RWPE2 (cell line): ENCODE measurements around the gene NUDT21.
A peak's percentile ranks its signal among the peaks of the same experiment; 100 is the strongest.
"Not testable (repeated sequence)": the region's sequence is repeated elsewhere in the genome, so short reads cannot be mapped to it uniquely, and the experiment has no call there.

Experiments used
- ATAC-seq: fragments of 200-7000 bp; cut with Tn5 transposase; 3 replicates; pipeline ENCODE4 v1.9.1; 2021; ENCODE audit warnings: low read depth
- DNase-seq: peaks from one replicate; pipeline ENCODE4 v3.0.0-alpha.2; 2020; ENCODE audit warnings: low spot score
- H3K27ac ChIP-seq: fragments of 450-650 bp; 2 replicates; pipeline ENCODE4 v1.5.1; 2017; ENCODE audit warnings: mild to moderate bottlenecking; ENCODE audit not compliant: poor library complexity, severe bottlenecking
- H3K27me3 ChIP-seq: fragments of 250-450 bp; sonication (Bioruptor Pico); 2 replicates; pipeline ENCODE4 v1.5.1; 2021; ENCODE audit warnings: mild to moderate bottlenecking, moderate library complexity; ENCODE audit not compliant: insufficient read depth, poor library complexity, severe bottlenecking
- H3K36me3 ChIP-seq: fragments of 250-450 bp; sonication (Bioruptor Pico); 2 replicates; pipeline ENCODE4 v1.5.1; 2020; ENCODE audit warnings: low read depth, mild to moderate bottlenecking, moderate library complexity
- H3K4me1 ChIP-seq: fragments of 250-450 bp; sonication (Bioruptor Pico); 2 replicates; pipeline ENCODE4 v1.5.1; 2021; ENCODE audit warnings: mild to moderate bottlenecking, moderate library complexity; ENCODE audit not compliant: insufficient read depth, poor library complexity, severe bottlenecking
- H3K4me3 ChIP-seq: fragments of 250-450 bp; sonication (Bioruptor Pico); 2 replicates; pipeline ENCODE4 v1.5.1; 2021; ENCODE audit warnings: mild to moderate bottlenecking, moderate library complexity; ENCODE audit not compliant: severe bottlenecking
- H3K9me3 ChIP-seq: fragments of 250-450 bp; sonication (Bioruptor Pico); 2 replicates; pipeline ENCODE4 v1.5.1; 2021; ENCODE audit warnings: mild to moderate bottlenecking, moderate library complexity; ENCODE audit not compliant: severe bottlenecking
- TF ChIP-seq, protein P1 (sequence below): fragments of 450-650 bp; IDR thresholded peaks from one replicate; pipeline ENCODE4 v1.5.1; 2017; ENCODE audit warnings: mild to moderate bottlenecking, moderate library complexity; ENCODE audit not compliant: poor library complexity, severe bottlenecking

NUDT21 gene

DNA sequence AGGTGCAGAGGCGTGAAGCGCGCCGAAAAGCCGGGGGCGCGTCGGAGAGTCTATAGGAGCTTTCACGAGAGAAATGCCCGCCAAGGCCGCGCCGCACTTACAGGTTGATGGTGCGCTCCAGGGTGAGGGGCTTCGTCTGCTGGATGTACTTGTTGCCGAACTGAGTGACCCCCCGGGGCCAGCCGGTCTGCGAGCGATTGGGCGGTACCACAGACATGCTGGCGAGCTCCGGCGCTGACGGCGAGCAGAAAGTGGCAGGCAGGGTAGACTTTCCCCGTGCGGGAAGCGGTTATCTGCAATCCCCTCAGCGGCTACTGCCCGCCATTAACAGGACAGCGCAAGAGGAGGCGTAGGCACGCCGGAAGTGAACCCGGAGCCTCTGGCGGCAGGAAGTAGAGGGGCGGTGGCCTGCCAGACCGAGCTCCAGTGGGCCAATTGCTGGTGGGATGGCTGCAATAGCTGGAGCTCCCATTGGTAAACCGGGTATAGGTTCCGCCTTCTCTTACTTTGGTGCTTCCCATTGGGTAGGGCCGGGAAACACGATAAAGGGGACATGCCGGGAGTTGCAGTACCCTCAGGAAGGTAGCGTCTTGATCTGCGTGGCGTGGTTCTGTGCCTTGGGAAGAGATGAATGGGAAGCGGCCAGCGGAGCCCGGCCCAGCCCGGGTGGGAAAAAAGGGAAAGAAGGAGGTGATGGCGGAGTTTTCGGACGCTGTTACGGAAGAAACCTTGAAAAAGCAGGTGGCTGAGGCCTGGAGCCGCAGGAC, at the start of gene NUDT21, which contains the start of gene OGFOD1:
NUDT21 (minus strand) TSS at position 347 of the 767 bp plus-strand sequence; CDS start at position 217, 130 bp downstream.
OGFOD1 (plus strand) TSS at position 569 of the 767 bp plus-strand sequence; CDS start at position 628, 59 bp downstream.
- peaks cover 19% of the 10 kb centered on the region for H3K4me1 ChIP-seq
- peak within 1 kb of the TSS; percentile 43 for H3K27ac ChIP-seq
- peak; percentile 98 for ATAC-seq
- peak; percentile 96 for DNase-seq
- H3K27me3 ChIP-seq, result no peaks in the 10 kb centered on the region
- H3K4me3 ChIP-seq, result peak within 1 kb of the TSS; percentile 86
- H3K9me3 ChIP-seq, result no peaks in the 10 kb centered on the region
- H3K36me3 ChIP-seq, result peaks cover 51% of the 10 kb centered on the region
- TF ChIP-seq, protein P1, sequence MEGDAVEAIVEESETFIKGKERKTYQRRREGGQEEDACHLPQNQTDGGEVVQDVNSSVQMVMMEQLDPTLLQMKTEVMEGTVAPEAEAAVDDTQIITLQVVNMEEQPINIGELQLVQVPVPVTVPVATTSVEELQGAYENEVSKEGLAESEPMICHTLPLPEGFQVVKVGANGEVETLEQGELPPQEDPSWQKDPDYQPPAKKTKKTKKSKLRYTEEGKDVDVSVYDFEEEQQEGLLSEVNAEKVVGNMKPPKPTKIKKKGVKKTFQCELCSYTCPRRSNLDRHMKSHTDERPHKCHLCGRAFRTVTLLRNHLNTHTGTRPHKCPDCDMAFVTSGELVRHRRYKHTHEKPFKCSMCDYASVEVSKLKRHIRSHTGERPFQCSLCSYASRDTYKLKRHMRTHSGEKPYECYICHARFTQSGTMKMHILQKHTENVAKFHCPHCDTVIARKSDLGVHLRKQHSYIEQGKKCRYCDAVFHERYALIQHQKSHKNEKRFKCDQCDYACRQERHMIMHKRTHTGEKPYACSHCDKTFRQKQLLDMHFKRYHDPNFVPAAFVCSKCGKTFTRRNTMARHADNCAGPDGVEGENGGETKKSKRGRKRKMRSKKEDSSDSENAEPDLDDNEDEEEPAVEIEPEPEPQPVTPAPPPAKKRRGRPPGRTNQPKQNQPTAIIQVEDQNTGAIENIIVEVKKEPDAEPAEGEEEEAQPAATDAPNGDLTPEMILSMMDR, result no peak

DNA sequence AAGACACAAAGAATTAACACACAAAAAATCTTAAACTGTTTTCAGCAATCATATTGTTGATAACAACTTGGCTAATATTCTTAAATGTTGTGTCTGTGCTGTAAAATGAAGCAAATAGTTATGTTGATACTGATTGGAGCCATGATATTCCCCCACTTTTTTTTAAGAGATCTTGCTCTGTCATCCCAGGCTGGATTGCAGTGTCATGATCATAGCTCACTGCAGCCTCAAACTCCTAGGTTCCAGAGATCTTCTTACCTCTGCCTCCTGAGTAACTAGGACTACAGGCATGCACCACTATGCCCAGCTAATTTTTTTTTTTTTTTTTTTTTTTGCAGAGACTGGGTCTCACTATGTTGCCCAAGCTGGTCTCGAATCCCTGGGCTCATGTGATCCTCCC, 42.7 kb upstream of the NUDT21 start:
- TF ChIP-seq, protein P1, result no peak
- ATAC-seq, result no peak
- Histone ChIP-seq H3K4me1 (no peaks in the 10 kb centered on the region), H3K27me3 (no peaks in the 10 kb centered on the region), H3K36me3 (peaks cover 61% of the 10 kb centered on the region), H3K9me3 (no peaks in the 10 kb centered on the region), H3K4me3 (no peak overlapping the region), H3K27ac (no peak overlapping the region)
- DNase-seq, result no peak

DNA sequence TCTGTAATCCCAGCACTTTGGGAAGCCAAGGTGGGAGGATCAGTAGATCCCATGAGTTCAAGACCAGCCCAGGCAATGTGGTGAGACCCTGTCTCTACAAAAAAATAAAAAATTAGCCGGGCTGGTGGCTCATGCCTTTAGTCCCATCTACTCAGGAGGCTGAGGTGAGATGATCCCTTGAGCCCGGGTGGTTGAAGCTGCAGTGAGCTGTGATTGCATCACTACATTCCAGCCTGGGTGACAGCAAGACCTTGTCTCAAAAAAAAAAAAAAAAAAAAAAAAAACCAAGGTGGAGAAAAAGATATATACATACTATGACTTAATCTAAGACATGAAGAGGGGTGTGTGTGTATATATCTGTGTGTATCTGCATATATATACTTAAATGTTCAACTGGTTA, 42.0 kb upstream of the NUDT21 start:
- Histone ChIP-seq H3K27me3 (no peaks in the 10 kb centered on the region), H3K9me3 (no peaks in the 10 kb centered on the region), H3K4me1 (no peaks in the 10 kb centered on the region), H3K27ac (no peak overlapping the region), H3K4me3 (no peak overlapping the region), H3K36me3 (peaks cover 55% of the 10 kb centered on the region)
- DNase-seq (no peak), ATAC-seq (no peak)
- TF ChIP-seq, protein P1, result no peak

DNA sequence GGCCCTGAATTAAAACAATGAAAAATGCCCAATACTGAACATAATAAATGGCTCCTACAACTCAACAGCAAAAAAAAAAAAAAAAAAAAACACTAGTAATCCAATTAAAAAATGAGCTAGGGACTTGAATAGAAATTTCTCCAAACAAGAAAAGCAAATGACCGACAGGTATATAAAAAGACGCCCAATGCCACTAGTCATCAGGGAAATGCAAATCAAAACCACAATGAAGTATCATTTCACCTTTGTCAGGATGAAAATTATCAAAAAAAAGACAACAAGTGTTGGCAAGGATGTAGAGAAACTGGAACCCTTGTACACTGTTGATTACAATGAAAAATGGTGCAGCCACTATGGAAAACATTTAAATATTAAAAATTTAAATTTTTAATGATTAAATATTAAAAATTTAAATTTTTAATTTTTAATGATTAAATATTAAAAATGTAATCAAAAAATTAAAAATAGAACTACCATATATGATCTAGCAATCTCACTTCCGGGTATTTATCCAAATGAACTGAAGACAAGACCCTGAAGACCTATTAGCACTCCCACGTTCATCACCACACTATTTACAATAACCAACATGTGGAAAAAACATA, 40.6 kb upstream of the NUDT21 start:
- no peaks in the 10 kb centered on the region for H3K27me3 ChIP-seq
- no peak overlapping the region for H3K4me3 ChIP-seq
- no peak overlapping the region for H3K27ac ChIP-seq
- TF ChIP-seq, protein P1, result no peak
- DNase-seq, result no peak
- peaks cover 47% of the 10 kb centered on the region for H3K36me3 ChIP-seq
- H3K4me1 ChIP-seq, result no peaks in the 10 kb centered on the region
- no peaks in the 10 kb centered on the region for H3K9me3 ChIP-seq
- ATAC-seq, result no peak

DNA sequence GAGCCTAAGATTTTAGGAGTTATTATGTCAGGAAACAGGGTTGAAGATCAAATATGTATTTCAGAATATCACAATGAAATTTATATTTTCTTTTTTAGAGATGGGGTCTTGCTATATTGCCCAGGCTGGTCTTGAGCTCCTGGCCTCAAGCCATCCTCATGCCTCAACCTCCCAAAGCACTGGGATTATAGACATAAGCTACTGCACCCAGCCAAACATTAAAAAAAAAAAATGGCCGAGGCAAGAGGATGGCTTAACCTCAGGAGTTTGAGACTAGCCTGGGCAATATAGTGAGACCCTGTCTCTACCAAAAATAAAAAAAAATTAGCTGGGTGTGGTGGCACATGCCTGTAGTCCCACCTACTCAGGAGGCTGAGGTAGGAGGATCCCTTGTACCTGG, 37.7 kb upstream of the NUDT21 start:
- ATAC-seq, result not testable (repeated sequence)
- peaks cover 54% of the 10 kb centered on the region for H3K36me3 ChIP-seq

More for the DNA sequence above, 37.7 kb upstream of the NUDT21 start:
- H3K9me3 ChIP-seq, H3K27me3 ChIP-seq, H3K27ac ChIP-seq, H3K4me3 ChIP-seq, H3K4me1 ChIP-seq, DNase-seq: not testable (repeated sequence)
